ENCODE measurements around the gene PDZRN3.
A peak's percentile ranks its signal among the peaks of the same experiment; 100 is the strongest.

The PDZRN3 gene

GRCh38 chr3:73491287-73491662 is 133.5 kb downstream of the PDZRN3 start:
- TF ChIP-seq CTCF (IDR thresholded peaks at IDR 0.05; ENCODE audit: low read depth, low read length) = no peak
- DNase-seq (ENCODE audit: low read depth in 2 of 2) = no peak

GRCh38 chr3:73490453-73491286 is 134.1 kb downstream of the PDZRN3 start:
- H3K4me3 ChIP-seq (replicated peaks in 1 of 2; ENCODE audit: low read depth in 2 of 2, low read length in 2 of 2) = no peak overlapping the region
- DNase-seq (ENCODE audit: low read depth in 2 of 2) = peak; percentile 30 to 65
- TF ChIP-seq CTCF (IDR thresholded peaks at IDR 0.05; ENCODE audit: low read depth, low read length) = no peak

More at GRCh38 chr3:73491287-73491662, 133.5 kb downstream of the PDZRN3 start:
- H3K4me3 ChIP-seq (replicated peaks in 1 of 2; ENCODE audit: low read depth in 2 of 2, low read length in 2 of 2) = no peak overlapping the region

GRCh38 chr3:73485877-73486330 is 138.8 kb downstream of the PDZRN3 start:
- no peak for DNase-seq (ENCODE audit: low read depth in 2 of 2)
- no peak for TF ChIP-seq CTCF (IDR thresholded peaks at IDR 0.05; ENCODE audit: low read depth, low read length)
- H3K4me3 ChIP-seq (replicated peaks in 1 of 2; ENCODE audit: low read depth in 2 of 2, low read length in 2 of 2) = no peak overlapping the region

- no peak overlapping the region for H3K4me3 ChIP-seq (replicated peaks in 1 of 2; ENCODE audit: low read depth in 2 of 2, low read length in 2 of 2)
- no peak for TF ChIP-seq CTCF (IDR thresholded peaks at IDR 0.05; ENCODE audit: low read depth, low read length)
- DNase-seq (ENCODE audit: low read depth in 2 of 2) = peak; percentile 24 to 36
Observed at GRCh38 chr3:73484656-73485248, 140.0 kb downstream of the PDZRN3 start.

- no peak overlapping the region for H3K4me3 ChIP-seq (replicated peaks in 1 of 2; ENCODE audit: low read depth in 2 of 2, low read length in 2 of 2)
- TF ChIP-seq CTCF (IDR thresholded peaks at IDR 0.05; ENCODE audit: low read depth, low read length) = no peak
- DNase-seq (ENCODE audit: low read depth in 2 of 2) = no peak
Observed at GRCh38 chr3:73481888-73482287, 142.9 kb downstream of the PDZRN3 start.

GRCh38 chr3:73480187-73480672 is 144.5 kb downstream of the PDZRN3 start:
- no peak for TF ChIP-seq CTCF (IDR thresholded peaks at IDR 0.05; ENCODE audit: low read depth, low read length)
- no peak overlapping the region for H3K4me3 ChIP-seq (replicated peaks in 1 of 2; ENCODE audit: low read depth in 2 of 2, low read length in 2 of 2)
- DNase-seq (ENCODE audit: low read depth in 2 of 2) = peak in 1 of 2 donors; percentile 28

Data from cardiac fibroblast (primary cell).